ENCODE results near the gene NEBL.
"Not testable (repeated sequence)": the region's sequence is repeated elsewhere in the genome, so short reads cannot be mapped to it uniquely, and the experiment has no call there.

- TF ChIP-seq ELK1 (CRISPR knock-in tag; IDR thresholded peaks at IDR 0.05); POLR2AphosphoS5 (IDR thresholded peaks at IDR 0.05; ENCODE audit: control insufficient read depth, insufficient read depth, low read depth, low read length); RBM39 (optimal IDR thresholded peaks at IDR 0.05; ENCODE audit: low read depth, low read length); SP1 (CRISPR knock-in tag; IDR thresholded peaks at IDR 0.05); RAD21 (CRISPR knock-in tag; conservative IDR thresholded peaks at IDR 0.05 in 1 of 2, IDR thresholded peaks at IDR 0.05 in 1 of 2); HNRNPL (IDR thresholded peaks at IDR 0.05; ENCODE audit: low read depth, low read length); HMG20A (CRISPR knock-in tag; conservative IDR thresholded peaks at IDR 0.05); KLF1 (tag; IDR thresholded peaks at IDR 0.05); CTCF (IDR thresholded peaks at IDR 0.05 in 2 of 3, conservative IDR thresholded peaks at IDR 0.05 in 1 of 3; ENCODE audit: insufficient read depth in 2 of 3, low read depth in 1 of 3, low read length in 3 of 3); HCFC1 (IDR thresholded peaks at IDR 0.05; ENCODE audit: low read depth, low read length); JUND (IDR thresholded peaks at IDR 0.05; ENCODE audit: borderline replicate concordance, low read depth, low read length); JUND (tag; IDR thresholded peaks at IDR 0.05; ENCODE audit: borderline replicate concordance, low read depth, low read length); FOXM1 (IDR thresholded peaks at IDR 0.05; ENCODE audit: low read depth); FOXM1 (CRISPR knock-in tag; IDR thresholded peaks at IDR 0.05; ENCODE audit: low read depth); SIN3B (IDR thresholded peaks at IDR 0.05; ENCODE audit: low read depth); EZH2 (IDR thresholded peaks at IDR 0.05; ENCODE audit: borderline replicate concordance, low read depth, low read length): not testable (repeated sequence)
Observed at GRCh38 chr10:20939414-20939813, 42.3 kb upstream of the NEBL start.
